ENCODE data around the gene LCA5L. TPM values are rescaled to one million over a fixed set of nuclear protein-coding genes. Genes with fewer than 3 reads are reported as not detected.

Gene LCA5L
- total RNA-seq, 1 experiment from 2014 or later, result 2.8 TPM

- TF ChIP-seq CTCF (IDR thresholded peaks at IDR 0.05; ENCODE audit: unreplicated experiment), result no peak
- no peaks in the 10 kb centered on the region for H3K9me3 Mint-ChIP-seq (ENCODE audit: unreplicated experiment)
- DNase-seq (ENCODE audit: unreplicated experiment), result no peak
- no peak overlapping the region for H3K4me3 Mint-ChIP-seq (ENCODE audit: unreplicated experiment)
- ChIA-PET CTCF (interaction anchor here (0.5 kb wide), 1 partner anchor 9 kb away, joined by 3 read pairs; no protein-coding TSS in a partner anchor), POLR2A (interaction anchor here (0.6 to 2.1 kb wide), 4 partner anchors 11 to 179 kb away, joined by 3 to 5 read pairs (median 4); no protein-coding TSS in a partner anchor)
- no peak overlapping the region for H3K27ac Mint-ChIP-seq (ENCODE audit: low read depth, unreplicated experiment)
- intact Hi-C loops (cut with micrococcal nuclease), result no loop called here
- no peaks in the 10 kb centered on the region for H3K4me1 Mint-ChIP-seq (ENCODE audit: insufficient read depth, unreplicated experiment)
- H3K36me3 Mint-ChIP-seq (ENCODE audit: insufficient read depth, unreplicated experiment), result no peaks in the 10 kb centered on the region
- no peaks in the 10 kb centered on the region for H3K27me3 Mint-ChIP-seq (ENCODE audit: insufficient read depth, unreplicated experiment)
- BruUV-seq (replicated peaks), result no TSS peak
Observed at GRCh38 chr21:39362733-39363132, 82.8 kb downstream of the LCA5L start.

DNA sequence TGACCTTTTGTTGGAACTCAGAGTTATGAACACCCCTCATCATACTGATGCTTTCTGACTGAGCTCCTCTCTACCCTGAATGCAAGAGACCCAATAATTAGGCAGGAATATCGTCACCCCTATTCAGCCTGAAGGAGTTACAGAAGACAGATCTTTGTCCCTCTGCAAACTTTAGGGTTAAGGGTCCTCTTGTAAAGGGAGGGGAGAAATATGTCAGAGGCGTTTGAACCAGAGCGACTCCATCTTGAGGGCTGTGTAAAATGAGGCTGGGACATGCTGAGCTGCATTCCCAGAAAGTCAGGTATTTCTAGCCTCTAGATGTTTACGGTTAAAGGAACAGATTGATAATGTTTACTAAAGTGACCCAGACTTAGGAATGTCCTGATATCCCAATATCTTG, 86.2 kb downstream of the LCA5L start:
- Mint-ChIP-seq H3K9me3 (ENCODE audit: unreplicated experiment) (no peaks in the 10 kb centered on the region), H3K4me1 (ENCODE audit: insufficient read depth, unreplicated experiment) (no peaks in the 10 kb centered on the region), H3K4me3 (ENCODE audit: unreplicated experiment) (no peak overlapping the region), H3K27ac (ENCODE audit: low read depth, unreplicated experiment) (no peak overlapping the region), H3K27me3 (ENCODE audit: insufficient read depth, unreplicated experiment) (no peaks in the 10 kb centered on the region), H3K36me3 (ENCODE audit: insufficient read depth, unreplicated experiment) (no peaks in the 10 kb centered on the region)
- no peak for TF ChIP-seq CTCF (IDR thresholded peaks at IDR 0.05; ENCODE audit: unreplicated experiment)
- intact Hi-C loops (cut with micrococcal nuclease), result no loop called here
- ChIA-PET CTCF (no interaction called here), POLR2A (interaction anchor here (0.8 to 1.9 kb wide), 3 partner anchors 9 to 12 kb away, joined by 4 to 6 read pairs (median 5); no protein-coding TSS in a partner anchor)
- no peak for DNase-seq (ENCODE audit: unreplicated experiment)
- BruUV-seq (replicated peaks), result no TSS peak

Small RNAs within 50 kb of the gene (microRNA-seq; reads per million reads assigned to microRNA genes)
- gene MIR6508, result not detected

Other genes with a start within 250 kb of the LCA5L start
- gene BRWD1, start 132.1 kb downstream of the LCA5L start, total RNA-seq (2022), result 36.0 and 45.4 TPM in 2 replicates
- gene HMGN1, start 96.7 kb downstream of the LCA5L start, total RNA-seq (2022), result 360 TPM in 2 replicates
- 11.3 and 15.9 TPM in 2 replicates for gene SH3BGR, start 6.2 kb upstream of the LCA5L start, total RNA-seq (2022)
- gene B3GALT5, start 167.2 kb upstream of the LCA5L start, total RNA-seq (2022), result 0.05 TPM in 1 of 2 replicates, not detected in the other